Keratinocyte (primary cell): ENCODE data around the gene DDX60. TPM values are rescaled to one million over a fixed set of nuclear protein-coding genes. Genes with fewer than 3 reads are reported as not detected.

Source experiments
- DNase-seq: peaks from one replicate; pipeline ENCODE4 v3.0.0-alpha.2; 2011; ENCODE audit warnings: low read depth, missing footprints, low spot score
- FAIRE-seq: peaks from 2 replicates; lab custom pipeline; 2011; peaks lifted over from hg19 to GRCh38; lab: Jason Lieb, UNC
- H2AFZ ChIP-seq: 2 replicates; pipeline ENCODE4 v1.6.0; 2012; ENCODE audit warnings: low read length, control low read depth, inconsistent platforms; ENCODE audit not compliant: control insufficient read depth
- H3K27ac ChIP-seq: 2 replicates; pipeline ENCODE4 v1.5.1; 2011; ENCODE audit warnings: low read length; ENCODE audit not compliant: control insufficient read depth, insufficient read depth
- H3K27me3 ChIP-seq: 3 replicates; pipeline ENCODE4 v1.6.0; 2011; ENCODE audit warnings: low read length; ENCODE audit not compliant: control insufficient read depth, insufficient read depth; ENCODE audit errors: extremely low read depth
- H3K36me3 ChIP-seq, 2 experiments: 2 replicates in 1 of 2; 3 replicates in 1 of 2; pipeline ENCODE4 v1.5.1; 2011; ENCODE audit warnings: low read length in 2 of 2, mild to moderate bottlenecking in 1 of 2; ENCODE audit not compliant: control insufficient read depth in 2 of 2, insufficient read depth in 2 of 2; ENCODE audit errors: extremely low read depth in 1 of 2
- H3K4me1 ChIP-seq: 3 replicates; pipeline ENCODE4 v1.5.1; 2011; ENCODE audit warnings: low read length; ENCODE audit not compliant: control insufficient read depth, insufficient read depth; ENCODE audit errors: extremely low read depth
- H3K4me2 ChIP-seq: 3 replicates; pipeline ENCODE4 v1.6.0; 2011; ENCODE audit warnings: low read depth, low read length; ENCODE audit not compliant: control insufficient read depth, insufficient read depth; ENCODE audit errors: extremely low read depth
- H3K4me3 ChIP-seq, 3 experiments: fragments of 200-600 bp in 1 of 3; sonication (generic) in 1 of 3; 2 replicates in 2 of 3; 3 replicates in 1 of 3; pipeline ENCODE4 v1.5.1; 2011 to 2016; ENCODE audit warnings: low read length in 3 of 3, mild to moderate bottlenecking in 3 of 3, control low read depth in 2 of 3, inconsistent platforms in 1 of 3, low read depth in 1 of 3, mixed read lengths in 1 of 3, mixed run types in 1 of 3, moderate library complexity in 1 of 3; ENCODE audit not compliant: control insufficient read depth in 2 of 3, insufficient read depth in 2 of 3; ENCODE audit errors: extremely low read depth in 1 of 3
- H3K79me2 ChIP-seq: 2 replicates; pipeline ENCODE4 v1.6.0; 2012; ENCODE audit warnings: low read length; ENCODE audit not compliant: control insufficient read depth, insufficient read depth
- H3K9ac ChIP-seq: 3 replicates; pipeline ENCODE4 v1.6.0; 2011; ENCODE audit warnings: low read length; ENCODE audit not compliant: control insufficient read depth, insufficient read depth; ENCODE audit errors: extremely low read depth
- H3K9me1 ChIP-seq: 3 replicates; pipeline ENCODE4 v1.6.0; 2011; ENCODE audit warnings: low read length; ENCODE audit not compliant: control insufficient read depth, insufficient read depth; ENCODE audit errors: extremely low read depth
- H3K9me3 ChIP-seq: 2 replicates; pipeline ENCODE4 v1.5.1; 2012; ENCODE audit warnings: low read depth, low read length; ENCODE audit not compliant: control insufficient read depth
- H4K20me1 ChIP-seq: 3 replicates; pipeline ENCODE4 v1.6.0; 2011; ENCODE audit warnings: low read length; ENCODE audit not compliant: control insufficient read depth, insufficient read depth; ENCODE audit errors: extremely low read depth
- CTCF ChIP-seq, 3 experiments: IDR thresholded peaks in 1 of 3; conservative IDR thresholded peaks in 1 of 3; optimal IDR thresholded peaks in 1 of 3; 2 replicates in 2 of 3; 3 replicates in 1 of 3; pipeline versions ENCODE3 to v1.5.1; 2011; ENCODE audit warnings: low read length in 3 of 3, mild to moderate bottlenecking in 3 of 3, moderate library complexity in 2 of 3, control low read depth in 1 of 3, inconsistent platforms in 1 of 3; ENCODE audit not compliant: insufficient read depth in 2 of 3; ENCODE audit errors: extremely low read depth in 1 of 3
- EZH2 ChIP-seq: IDR thresholded peaks from one replicate; pipeline ENCODE4 v1.6.1; 2012; ENCODE audit warnings: inconsistent platforms, mild to moderate bottlenecking, low read length, moderate library complexity
- dilution Hi-C: fragments of 300-500 bp; cut with MboI; formaldehyde crosslinking; loops from one replicate; pipeline ENCODE4 v1.7.0; 2020; ENCODE audit warnings: low sequenced_read_pairs; ENCODE audit not compliant: extremely low pct_ligation_motif_present
- polyA plus RNA-seq, 5 experiments: library from polyadenylated mRNA; depleted of rRNA in 3 of 5; stranded (reverse) in 3 of 5; stranded (forward) in 1 of 5; unstranded in 1 of 5; fragments of >200 nt; gene quantifications; 1 replicate in 1 of 5; 2 replicates in 3 of 5; 3 replicates in 1 of 5; pipeline versions ENCODE4 v1.2.1 to v1.2.3, GENCODE V29; 2011 to 2012; ENCODE audit warnings: missing spikeins in 2 of 5, low read depth in 1 of 5, low replicate concordance in 1 of 5

The DDX60 gene
- polyA plus RNA-seq, 1 donor (not counting 4 experiments of a cell fraction or from before 2014, with no cell fraction given): 44.6 TPM

GRCh38 chr4:168257768-168258167 is 60.8 kb downstream of the DDX60 start:
- no peaks in the 10 kb centered on the region for H3K27me3 ChIP-seq
- peaks cover 4 to 9% of the 10 kb centered on the region in 2 experiments for H3K36me3 ChIP-seq
- H3K9me1 ChIP-seq: no peaks in the 10 kb centered on the region
- FAIRE-seq: no peak
- no peak overlapping the region for H2AFZ ChIP-seq
- H3K4me3 ChIP-seq: no peak overlapping the region
- H3K79me2 ChIP-seq: no peaks in the 10 kb centered on the region
- no peaks in the 10 kb centered on the region for H3K4me1 ChIP-seq
- H3K4me2 ChIP-seq: no peak overlapping the region
- TF ChIP-seq EZH2 (no peak), CTCF (optimal IDR thresholded peaks at IDR 0.05 in 1 of 3, IDR thresholded peaks at IDR 0.05 in 1 of 3, conservative IDR thresholded peaks at IDR 0.05 in 1 of 3; ENCODE audit: extremely low read depth in 1 of 3, insufficient read depth in 2 of 3, low read length in 3 of 3) (no peak)
- H3K9ac ChIP-seq: no peak overlapping the region
- dilution Hi-C loops: no loop called here
- H3K27ac ChIP-seq: no peak overlapping the region
- DNase-seq: no peak
- no peaks in the 10 kb centered on the region for H3K9me3 ChIP-seq
- no peaks in the 10 kb centered on the region for H4K20me1 ChIP-seq

GRCh38 chr4:168248176-168248710 is 70.3 kb downstream of the DDX60 start:
- H3K27ac ChIP-seq: no peak overlapping the region
- H3K9me3 ChIP-seq: no peaks in the 10 kb centered on the region
- TF ChIP-seq EZH2 (no peak), CTCF (optimal IDR thresholded peaks at IDR 0.05 in 1 of 3, IDR thresholded peaks at IDR 0.05 in 1 of 3, conservative IDR thresholded peaks at IDR 0.05 in 1 of 3; ENCODE audit: extremely low read depth in 1 of 3, insufficient read depth in 2 of 3, low read length in 3 of 3) (no peak)
- H3K4me3 ChIP-seq: no peak overlapping the region
- H3K9ac ChIP-seq: no peak overlapping the region
- FAIRE-seq: no peak
- no peaks in the 10 kb centered on the region for H3K9me1 ChIP-seq
- no peaks in the 10 kb centered on the region for H3K27me3 ChIP-seq
- H3K36me3 ChIP-seq: peaks cover 0 to 7% of the 10 kb centered on the region in 2 experiments
- dilution Hi-C loops: no loop called here
- H3K79me2 ChIP-seq: no peaks in the 10 kb centered on the region
- no peak overlapping the region for H2AFZ ChIP-seq
- H3K4me2 ChIP-seq: no peak overlapping the region
- H3K4me1 ChIP-seq: no peaks in the 10 kb centered on the region
- H4K20me1 ChIP-seq: no peaks in the 10 kb centered on the region
- no peak for DNase-seq
